Stimulated activated CD8-positive, alpha-beta memory T cell treated with anti-CD3 and anti-CD28 coated beads, Interleukin-7, amount 100 ng/mL, for 1 hour (primary cell): ENCODE data around the gene APC2.
"Not testable (repeated sequence)": the region's sequence is repeated elsewhere in the genome, so short reads cannot be mapped to it uniquely, and the experiment has no call there.

ENCODE experiments used
- DNase-seq, 2 donors: peaks; one replicate each; pipeline ENCODE4 v3.0.0-alpha.2; 2020; ENCODE audit warnings: low read depth in 2 of 2

The APC2 gene

GRCh38 chr19:1477056-1477455 is 27.1 kb downstream of the APC2 start:
- DNase-seq: not testable (repeated sequence)

- DNase-seq: peak; percentile 82
Observed at GRCh38 chr19:1478934-1479707, 29.2 kb downstream of the APC2 start, which contains the start of gene C19orf25. Gene C19orf25 (minus strand): TSS chr19:1479215. CDS start chr19:1478903, 312 bp downstream.

GRCh38 chr19:1481224-1481892 is 31.4 kb downstream of the APC2 start:
- DNase-seq: no peak

DNA sequence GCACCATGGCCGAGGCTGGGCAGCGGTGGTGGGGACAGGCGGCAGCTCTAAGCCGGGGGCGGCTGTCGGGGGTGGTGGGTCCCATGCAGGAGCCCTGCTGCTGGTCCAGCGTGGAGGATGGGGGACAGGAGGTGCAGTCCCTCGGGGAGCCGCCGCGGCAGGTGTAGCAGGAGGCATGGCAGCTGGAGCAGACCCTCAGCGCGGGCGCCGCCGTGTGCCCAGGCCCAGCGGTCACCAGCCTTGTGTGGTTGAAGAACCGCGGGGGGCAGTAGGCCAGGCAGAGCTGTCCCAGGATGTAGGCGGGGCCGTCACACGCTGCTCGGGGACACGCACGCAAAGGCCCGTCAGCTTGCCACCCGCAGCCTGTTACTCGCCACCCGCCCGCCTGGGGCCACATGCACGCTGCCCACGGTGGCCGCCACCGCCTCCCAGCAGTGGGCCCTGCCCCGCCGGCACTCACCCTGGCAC is 32.0 kb downstream of the APC2 start:
- DNase-seq: no peak

DNA sequence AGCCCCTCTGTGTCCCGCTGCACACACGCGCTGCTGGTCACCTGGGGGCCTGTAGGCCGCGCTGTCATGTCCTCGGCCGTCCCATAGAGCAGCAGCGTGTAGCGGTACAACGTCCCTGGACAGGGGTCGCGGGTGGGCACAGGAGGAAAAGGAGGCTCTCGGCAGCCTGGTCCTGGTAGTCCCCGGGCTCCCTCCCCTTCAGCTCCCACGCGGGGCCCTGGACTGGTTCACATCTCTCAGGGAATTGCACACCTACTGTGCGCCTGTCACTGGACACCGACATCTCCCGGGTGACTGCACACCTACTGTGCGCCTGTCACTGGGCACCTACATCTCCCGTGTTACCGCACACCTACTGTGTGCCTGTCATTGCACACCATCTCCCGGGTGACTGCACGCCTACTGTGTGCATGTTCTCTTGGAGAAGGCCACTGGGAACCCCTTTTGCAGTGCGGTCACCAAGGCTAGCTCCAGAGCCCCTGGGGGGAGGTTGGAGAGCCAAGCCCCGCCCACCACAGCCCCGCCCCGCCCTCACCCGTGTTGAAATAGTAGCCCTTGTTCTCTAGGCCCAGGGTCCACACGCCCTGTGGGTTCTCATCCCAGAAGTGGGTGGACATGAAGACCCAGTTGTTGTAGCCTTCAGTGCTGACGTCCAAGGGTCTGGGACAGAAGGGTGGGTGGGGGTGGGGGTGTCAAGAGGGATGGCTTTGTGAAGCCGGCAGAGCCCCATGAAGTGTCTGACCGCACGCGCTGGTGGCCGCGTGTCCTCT is 32.6 kb downstream of the APC2 start:
- no peak for DNase-seq

- DNase-seq: no peak
Observed at GRCh38 chr19:1483131-1483978, 33.4 kb downstream of the APC2 start.

GRCh38 chr19:1483979-1484428 is 34.1 kb downstream of the APC2 start:
- no peak for DNase-seq

- no peak for DNase-seq
Observed at GRCh38 chr19:1486720-1487575, 37.0 kb downstream of the APC2 start.

GRCh38 chr19:1487576-1488281 is 37.8 kb downstream of the APC2 start:
- no peak for DNase-seq

DNA sequence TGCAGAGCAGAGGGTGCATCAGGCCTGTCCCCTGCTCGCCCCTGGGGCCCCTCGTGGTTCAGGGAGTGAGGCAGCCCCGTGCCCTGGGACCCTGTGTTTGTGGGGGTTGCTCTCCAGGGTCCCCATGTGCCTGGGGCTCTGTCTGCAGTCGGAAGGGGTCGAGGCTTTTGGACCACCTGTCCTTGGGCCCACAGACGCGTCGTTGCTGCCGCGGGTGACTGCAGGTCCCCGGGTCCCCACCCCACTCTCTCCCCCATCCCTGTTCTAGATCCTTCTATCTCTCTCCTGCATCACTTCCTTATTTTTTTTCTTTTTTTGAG is 38.3 kb downstream of the APC2 start:
- no peak for DNase-seq

GRCh38 chr19:1489463-1490310 is 39.8 kb downstream of the APC2 start:
- DNase-seq: no peak

DNA sequence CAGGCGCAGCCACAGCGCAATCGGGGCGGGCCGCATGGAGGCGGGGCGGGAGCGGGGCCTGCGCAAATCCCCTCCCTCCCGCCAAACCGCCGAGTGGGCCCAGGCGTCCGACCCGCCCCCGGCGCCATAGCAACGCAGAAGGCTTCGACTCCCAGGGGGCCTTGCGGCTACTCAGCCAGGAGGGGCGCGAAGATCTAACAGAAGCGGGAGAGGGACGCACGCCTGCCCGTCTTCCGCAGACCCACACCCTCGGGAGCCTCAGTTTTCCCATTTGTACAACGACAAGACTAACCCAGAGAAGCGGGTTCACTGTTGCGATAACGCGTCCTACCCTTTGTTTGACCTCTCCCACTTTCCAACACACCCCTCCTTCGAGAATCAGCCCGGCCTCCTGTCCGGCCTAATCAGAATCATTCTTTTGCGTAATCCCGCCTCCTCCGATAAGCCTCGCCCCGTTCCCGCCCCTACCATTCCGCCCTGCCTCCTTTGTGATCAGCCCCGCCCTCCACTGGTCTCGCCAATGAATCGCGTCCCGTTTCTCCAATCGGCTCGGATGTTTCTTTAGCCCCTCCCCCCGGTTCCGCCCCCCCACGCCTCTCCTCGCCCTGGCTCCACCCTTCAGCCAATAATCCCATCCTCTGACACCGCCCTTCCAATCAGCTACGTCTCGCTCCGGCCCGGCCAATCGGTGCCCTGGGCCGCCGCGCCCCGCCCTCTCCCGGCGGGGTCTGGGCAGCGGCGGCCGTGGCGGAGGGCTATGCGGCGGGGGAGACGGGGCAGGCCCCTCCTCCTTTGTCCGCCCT is 40.6 kb downstream of the APC2 start, which contains the start of gene PCSK4:
Gene PCSK4, minus strand, starts transcription at position 40 of the 803 bp plus-strand sequence. Its CDS starts 4 bp downstream, at position 36.
- DNase-seq: peak; percentile 94 to 98

- no peak for DNase-seq
Observed at GRCh38 chr19:1491114-1491848, 41.4 kb downstream of the APC2 start, which contains the start of gene REEP6. Gene REEP6 (plus strand): TSS chr19:1491181. CDS start chr19:1491270, 89 bp downstream.

DNA sequence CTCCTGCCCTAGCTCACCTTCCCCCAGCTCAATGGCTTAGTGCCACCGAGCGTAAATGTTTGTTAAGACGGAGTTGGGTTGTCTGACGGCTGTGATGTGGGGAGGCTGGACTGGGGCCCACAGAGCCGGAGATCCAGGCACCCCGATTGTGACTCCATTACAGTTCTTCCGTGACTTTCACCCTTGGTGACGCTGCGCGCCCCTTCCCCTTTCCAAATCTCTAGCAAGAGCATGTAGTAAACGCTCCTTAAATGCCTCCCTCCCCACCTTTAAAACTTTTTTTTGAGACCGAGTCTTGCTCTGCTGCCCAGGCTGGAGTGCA is 41.9 kb downstream of the APC2 start:
- DNase-seq: no peak

GRCh38 chr19:1492474-1493006 is 42.6 kb downstream of the APC2 start:
- DNase-seq: no peak

GRCh38 chr19:1494115-1494815 is 44.3 kb downstream of the APC2 start:
- no peak for DNase-seq
